Adrenal gland (tissue), 12 donors: Measurements from ENCODE around the gene TLCD4. TPM values are rescaled to one million over a fixed set of nuclear protein-coding genes. Genes with fewer than 3 reads are reported as not detected.

ENCODE experiments used
- DNase-seq, 7 donors: peaks; one replicate each; pipeline ENCODE4 v3.0.0-alpha.2; 2019 to 2020
- H3K27ac ChIP-seq, 5 donors: fragments of 200-600 bp; sonication (generic) in 4 of 5; 1 replicate in 3 of 5; 2 replicates in 2 of 5; pipeline versions ENCODE4 v1.5.1 to v1.8.0; 2016 to 2020; ENCODE audit warnings: mild to moderate bottlenecking in 1 of 5
- H3K27me3 ChIP-seq: fragments of 200-600 bp; 2 replicates; pipeline ENCODE4 v1.8.0; 2021
- H3K36me3 ChIP-seq, 2 donors: fragments of 200-600 bp; replicated peaks in 1 of 2; 1 replicate in 1 of 2; 2 replicates in 1 of 2; pipeline versions ENCODE4 v1.5.1 to v1.8.0; 2018 to 2022
- H3K4me1 ChIP-seq, 2 donors: fragments of 200-600 bp; replicated peaks in 1 of 2; 1 replicate in 1 of 2; 2 replicates in 1 of 2; pipeline versions ENCODE4 v1.5.1 to v1.8.0; 2018 to 2021
- H3K4me3 ChIP-seq, 4 donors: fragments of 200-600 bp; sonication (generic) in 3 of 4; one replicate each; pipeline ENCODE4 v1.5.1; 2016 to 2018
- H3K9me3 ChIP-seq, 3 donors: fragments of 200-600 bp; sonication (generic) in 1 of 3; replicated peaks in 1 of 3; 1 replicate in 2 of 3; 2 replicates in 1 of 3; pipeline versions ENCODE4 v1.5.1 to v1.8.0; 2016 to 2021
- CTCF ChIP-seq, 6 experiments: fragments of 450-650 bp in 4 of 6; fragments of 200-600 bp in 2 of 6; sonication (generic) in 1 of 6; IDR thresholded peaks; 1 replicate in 5 of 6; 2 replicates in 1 of 6; pipeline versions ENCODE4 v1.5.1 to v1.8.0; 2016 to 2021; ENCODE audit warnings: antibody characterized with exemption in 6 of 6, mild to moderate bottlenecking in 2 of 6, moderate library complexity in 1 of 6
- POLR2A ChIP-seq, 2 donors: fragments of 450-650 bp; IDR thresholded peaks; one replicate each; pipeline ENCODE4 v1.6.1; 2017; ENCODE audit warnings: antibody characterized with exemption in 2 of 2, mild to moderate bottlenecking in 2 of 2, moderate library complexity in 1 of 2
- WGBS, 4 donors: extraction: QIAGEN DNeasy Blood & Tissue Kit in 2 of 4; methylation state at CpG; one replicate each; pipeline versions ENCODE4 v1.1.5 to v1.1.7; 2013 to 2017; 5-methylcytosine and 5-hydroxymethylcytosine counted together
- intact Hi-C, 2 donors: fragments of 100-400 bp; cut with DNase I; formaldehyde crosslinking; loops; one replicate each; pipeline versions ENCODE4 v1.14.1 to v1.15.0; 2022 to 2023
- polyA plus RNA-seq, 3 donors: library from polyadenylated mRNA; stranded (reverse); fragments of 200-250 nt in 2 of 3; fragments of 350-450 nt in 1 of 3; fragmentation: Illumina TruSeq in 1 of 3; extraction: RNeasy Lipid Tissue Mini Kit (QIAGEN cat#74804) in 1 of 3; gene quantifications; one replicate each; pipeline ENCODE4 v1.2.3, GENCODE V29; 2013 to 2014
- total RNA-seq, 9 donors: library from RNA; depleted of rRNA in 4 of 9; stranded (reverse); fragments of >200 nt in 4 of 9; fragments of 120-200 nt in 1 of 9; fragmentation: NEBNext Ultra II Directional in 1 of 9; extraction: Animal tissue kit (Norgen Biotek cat#: 25700) in 1 of 9; gene quantifications; one replicate each; pipeline versions ENCODE4 v1.1.0 to v1.2.4, GENCODE V29; 2013 to 2023
- donor health status: healthy with polysubstance abuse.
- donor health status: Bipolar disorder and iron deficiency.
- donor health status: DM: yes; HTN: yes; CAD: no.
- donor health status: DM: no; HTN: no; CAD: no.
- donor health status: DM: no; HTN: no; CAD: no.
- donor health status: DM: yes; HTN: yes; CAD: no.

The TLCD4 gene
- total and polyA plus RNA-seq, 12 donors: 1.6 to 41.3 (median 19.6) TPM

- no peak for DNase-seq
- TF ChIP-seq CTCF (IDR thresholded peaks at IDR 0.05) (no peak), POLR2A (IDR thresholded peaks at IDR 0.05) (no peak)
- Histone ChIP-seq H3K36me3 (no peaks in the 10 kb centered on the region), H3K27ac (no peak overlapping the region), H3K4me1 (no peaks in the 10 kb centered on the region), H3K9me3 (no peaks in the 10 kb centered on the region), H3K27me3 (no peaks in the 10 kb centered on the region), H3K4me3 (no peak overlapping the region)
- intact Hi-C loops: no loop called here
- WGBS, 4 donors: 95 to 100% (median 97%) methylated on average over 1 of the region's 1 CpG
Measured at GRCh38 chr1:95132762-95133161, 15.6 kb downstream of the TLCD4 start.

GRCh38 chr1:95133687-95134086 lies 16.5 kb downstream of the TLCD4 start:
- Histone ChIP-seq H3K9me3 (no peaks in the 10 kb centered on the region), H3K4me3 (no peak overlapping the region), H3K4me1 (no peaks in the 10 kb centered on the region), H3K27ac (no peak overlapping the region), H3K27me3 (no peaks in the 10 kb centered on the region), H3K36me3 (no peaks in the 10 kb centered on the region)
- TF ChIP-seq CTCF (IDR thresholded peaks at IDR 0.05) (no peak), POLR2A (IDR thresholded peaks at IDR 0.05) (no peak)
- DNase-seq: no peak
- intact Hi-C loops: no loop called here

GRCh38 chr1:95138223-95138622 lies 21.1 kb downstream of the TLCD4 start:
- Histone ChIP-seq H3K4me3 (no peak overlapping the region), H3K27ac (no peak overlapping the region), H3K9me3 (no peaks in the 10 kb centered on the region), H3K36me3 (no peaks in the 10 kb centered on the region), H3K27me3 (no peaks in the 10 kb centered on the region), H3K4me1 (peaks cover 0 to 4% of the 10 kb centered on the region in 2 donors)
- intact Hi-C loops: no loop called here
- no peak for TF ChIP-seq CTCF (IDR thresholded peaks at IDR 0.05)
- no peak for DNase-seq

- Histone ChIP-seq H3K36me3 (no peaks in the 10 kb centered on the region), H3K27ac (no peak overlapping the region), H3K9me3 (no peaks in the 10 kb centered on the region), H3K27me3 (no peaks in the 10 kb centered on the region), H3K4me1 (peaks cover 0 to 4% of the 10 kb centered on the region in 2 donors), H3K4me3 (no peak overlapping the region)
- 88 to 100% (median 98%) methylated on average over 1 of the region's 1 CpG for WGBS, 4 donors
- intact Hi-C loops: no loop called here
- no peak for DNase-seq
- TF ChIP-seq POLR2A (IDR thresholded peaks at IDR 0.05) (no peak), CTCF (IDR thresholded peaks at IDR 0.05) (no peak)
Measured at GRCh38 chr1:95139039-95139438, 21.9 kb downstream of the TLCD4 start.
